K562 (cell line): ENCODE results near the gene CHCHD10. TPM values are rescaled to one million over a fixed set of nuclear protein-coding genes. Genes with fewer than 3 reads are reported as not detected.

ENCODE experiments used
- CBFB ChIP-seq: sonication (generic); formaldehyde crosslinking; IDR thresholded peaks from 2 replicates; pipeline ENCODE4 v1.4.0; 2020; ENCODE audit warnings: mild to moderate bottlenecking, missing genetic modification reagents
- CGGBP1 ChIP-seq: fragments of 250-450 bp; sonication (Bioruptor Pico); IDR thresholded peaks from 2 replicates; pipeline ENCODE4 v1.9.0; 2021; ENCODE audit warnings: mild to moderate bottlenecking
- E2F8 ChIP-seq: fragments of 450-650 bp; IDR thresholded peaks from 2 replicates; pipeline ENCODE4 v1.7.1; 2018; ENCODE audit warnings: mild to moderate bottlenecking, low read depth; ENCODE audit not compliant: partially characterized antibody
- EWSR1 ChIP-seq: fragments of 450-650 bp; IDR thresholded peaks from 2 replicates; pipeline ENCODE4 v1.6.1; 2018; ENCODE audit warnings: borderline replicate concordance, mild to moderate bottlenecking, low read depth, moderate library complexity; ENCODE audit not compliant: partially characterized antibody
- IFI16 ChIP-seq: fragments of 250-450 bp; sonication (Bioruptor Pico); IDR thresholded peaks from 2 replicates; pipeline ENCODE4 v2.1.2; 2022; ENCODE audit warnings: mild to moderate bottlenecking, inconsistent platforms
- KDM5B ChIP-seq: fragments of 200-600 bp; sonication (generic); IDR thresholded peaks from 2 replicates; pipeline ENCODE4 v1.6.1; 2012; ENCODE audit warnings: low read depth, mild to moderate bottlenecking, moderate library complexity, low read length, control low read depth, inconsistent platforms; ENCODE audit not compliant: insufficient replicate concordance
- NCOA1 ChIP-seq: fragments of 450-650 bp; IDR thresholded peaks from 2 replicates; pipeline ENCODE4 v1.6.1; 2016; ENCODE audit warnings: low read depth
- NCOR1 ChIP-seq: fragments of 450-650 bp; IDR thresholded peaks from 2 replicates; pipeline ENCODE4 v1.6.1; 2016; ENCODE audit warnings: mild to moderate bottlenecking, moderate library complexity
- NR3C1 ChIP-seq: sonication (generic); formaldehyde crosslinking; IDR thresholded peaks from 2 replicates; pipeline ENCODE4 v1.8.1; 2022; ENCODE audit warnings: missing genetic modification reagents
- PML ChIP-seq: IDR thresholded peaks from 2 replicates; pipeline ENCODE4 v1.6.1; 2012; ENCODE audit warnings: low read length, inconsistent platforms
- PPARD ChIP-seq: fragments of 250-450 bp; sonication (Bioruptor Pico); IDR thresholded peaks from 2 replicates; pipeline ENCODE4 v1.8.0; 2022; ENCODE audit warnings: inconsistent platforms, mild to moderate bottlenecking, moderate library complexity
- RFX1 ChIP-seq: fragments of 450-650 bp; IDR thresholded peaks from 2 replicates; pipeline ENCODE4 v1.6.1; 2016; ENCODE audit warnings: mild to moderate bottlenecking, moderate library complexity
- SMAD4 ChIP-seq: fragments of 250-450 bp; sonication (Bioruptor Pico); conservative IDR thresholded peaks from 2 replicates; pipeline ENCODE4 v1.8.0; 2021; ENCODE audit warnings: inconsistent platforms, mild to moderate bottlenecking, moderate library complexity
- TAF9B ChIP-seq: fragments of 450-650 bp; IDR thresholded peaks from 2 replicates; pipeline ENCODE4 v1.6.1; 2018; ENCODE audit warnings: mild to moderate bottlenecking; ENCODE audit not compliant: partially characterized antibody
- VEZF1 ChIP-seq: fragments of 200-800 bp; sonication (Bioruptor generic); IDR thresholded peaks from 2 replicates; pipeline ENCODE4 v1.6.1; 2017; ENCODE audit warnings: missing genetic modification characterization, missing compliant biosample characterization
- ZFPM2 ChIP-seq: fragments of 250-450 bp; sonication (Bioruptor Pico); IDR thresholded peaks from 2 replicates; pipeline ENCODE4 v1.5.1; 2022; ENCODE audit warnings: mild to moderate bottlenecking
- ZNF140 ChIP-seq: fragments of 250-450 bp; sonication (Bioruptor Pico); IDR thresholded peaks from 2 replicates; pipeline ENCODE4 v1.8.0; 2021; ENCODE audit warnings: moderate library complexity, mild to moderate bottlenecking, inconsistent platforms
- ZNF143 ChIP-seq: sonication (generic); formaldehyde crosslinking; IDR thresholded peaks from 2 replicates; pipeline ENCODE4 v1.9.0; 2022; ENCODE audit warnings: mild to moderate bottlenecking, missing genetic modification reagents
- ZNF3 ChIP-seq: fragments of 250-450 bp; sonication (Bioruptor Pico); IDR thresholded peaks from 2 replicates; pipeline ENCODE4 v1.5.0; 2021; ENCODE audit warnings: mild to moderate bottlenecking, moderate library complexity
- ZNF449 ChIP-seq: fragments of 250-450 bp; sonication (Bioruptor Pico); IDR thresholded peaks from 2 replicates; pipeline ENCODE4 v1.8.0; 2022; ENCODE audit warnings: moderate library complexity, mild to moderate bottlenecking, inconsistent platforms
- ZNF583 ChIP-seq: fragments of 250-450 bp; sonication (Bioruptor Pico); IDR thresholded peaks from 2 replicates; pipeline ENCODE4 v1.4.0; 2020
- polyA plus RNA-seq, 8 experiments: library from polyadenylated mRNA; depleted of rRNA in 4 of 8; stranded (reverse) in 5 of 8; unstranded in 3 of 8; fragments of >200 nt; fragmentation: Nextera tagmentation in 2 of 8; fragmentation: Illumina TruSeq in 1 of 8; extraction: Ambion mirVana in 2 of 8; extraction: Trizol in 1 of 8; gene quantifications; 2 replicates each; pipeline versions ENCODE4 v1.2.1 to v1.2.3, GENCODE V29; 2011 to 2014; ENCODE audit warnings: inconsistent platforms in 1 of 8, missing spikeins in 1 of 8
- total RNA-seq, 7 experiments: library from RNA; depleted of rRNA in 6 of 7; stranded (reverse); fragments of >200 nt in 6 of 7; fragmentation: Illumina TruSeq in 2 of 7; extraction: Trizol in 2 of 7; gene quantifications; 2 replicates each; pipeline versions ENCODE4 v1.2.1 to v1.2.3, GENCODE V29; 2011 to 2021; ENCODE audit warnings: low replicate concordance in 1 of 7
- TF ChIP-seq, protein P1 (sequence below), 2 experiments: fragments of 250-450 bp in 1 of 2; fragments of 450-650 bp in 1 of 2; sonication (Bioruptor Pico) in 1 of 2; IDR thresholded peaks; 2 replicates each; pipeline versions ENCODE4 v1.6.1 to v1.8.0; 2016 to 2021; ENCODE audit warnings: mild to moderate bottlenecking in 2 of 2, moderate library complexity in 2 of 2, missing compliant biosample characterization in 1 of 2, missing genetic modification characterization in 1 of 2

The CHCHD10 gene
- total and polyA plus RNA-seq, 9 of the 15 experiments (the other 6 are each of a cell fraction or from before 2014, with no cell fraction given) = 15.2 to 292 (median 102) TPM

DNA sequence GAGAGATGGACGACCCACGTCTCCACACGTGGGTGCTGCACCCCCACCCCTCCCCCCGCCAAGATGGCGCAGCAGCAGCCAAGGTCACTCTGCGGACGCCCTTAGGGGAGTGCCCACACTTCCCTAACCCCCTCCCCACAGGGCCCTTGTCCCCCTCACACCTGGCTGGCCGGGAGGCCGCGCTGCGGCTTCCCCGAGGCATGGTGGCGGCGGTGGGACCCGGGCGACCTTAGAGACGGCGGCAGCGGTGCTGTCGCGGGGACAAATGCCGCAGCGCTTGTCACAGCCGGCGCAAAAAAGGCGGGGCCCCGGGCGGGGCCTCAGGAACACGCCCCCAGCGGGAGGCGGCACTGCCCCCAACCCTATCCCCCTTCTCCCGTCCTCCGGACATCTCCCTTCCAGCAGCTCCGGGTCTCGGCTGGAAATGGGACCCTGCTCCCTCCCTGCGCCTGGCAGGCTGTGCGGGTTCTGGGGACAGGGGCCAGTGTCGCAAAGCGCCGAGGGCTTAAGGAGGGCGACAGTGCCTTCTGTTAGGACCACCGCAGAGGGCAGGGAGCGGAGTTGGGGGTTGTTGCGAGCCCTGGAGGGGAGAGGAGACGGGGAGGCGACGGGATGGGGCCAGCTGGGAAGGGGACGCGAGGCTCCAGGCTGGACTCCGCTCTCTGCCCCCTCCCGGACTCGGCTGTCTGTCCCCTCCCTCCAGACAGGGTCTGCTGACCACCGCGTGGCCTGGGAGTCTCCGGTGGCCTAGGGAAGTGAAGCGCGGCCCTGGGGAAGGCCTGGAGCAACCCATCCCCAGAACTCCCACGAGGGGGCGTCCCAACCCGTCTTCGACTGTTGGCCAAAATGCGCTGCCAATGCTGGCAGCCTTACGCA is at the start of gene CHCHD10 (continued):
- TF ChIP-seq TAF9B (peak; percentile 83), NCOA1 (0 out of 2 replicates have a peak, but pooled peaks have one; percentile 6), ZNF140 (no peak), CGGBP1 (no peak), PPARD (CRISPR knock-in tag) (no peak), RFX1 (no peak), SMAD4 (CRISPR knock-in tag) (peak; percentile 26; the same call in 1 of the 2 replicates), IFI16 (no peak), CBFB (CRISPR knock-in tag) (0 out of 2 replicates have a peak, but pooled peaks have one; percentile 50), KDM5B (peak; percentile 64), VEZF1 (peak; percentile 84), EWSR1 (no peak), PML (no peak), ZFPM2 (CRISPR knock-in tag) (no peak), E2F8 (no peak), ZNF143 (CRISPR knock-in tag) (no peak), ZNF583 (CRISPR knock-in tag) (peak; percentile 76), NCOR1 (peak; percentile 35; the same call in 1 of the 2 replicates), ZNF3 (CRISPR knock-in tag) (no peak), NR3C1 (CRISPR knock-in tag) (0 out of 2 replicates have a peak, but pooled peaks have one; percentile 16), ZNF449 (CRISPR knock-in tag) (no peak)
- TF ChIP-seq, protein P1, sequence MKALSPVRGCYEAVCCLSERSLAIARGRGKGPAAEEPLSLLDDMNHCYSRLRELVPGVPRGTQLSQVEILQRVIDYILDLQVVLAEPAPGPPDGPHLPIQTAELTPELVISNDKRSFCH (CRISPR knock-in tag; IDR thresholded peaks at IDR 0.05) = no peak
- TF ChIP-seq, protein P1 (tag; IDR thresholded peaks at IDR 0.05) = no peak
